ENCODE data around the gene FAM181B.

Gene FAM181B

GRCh38 chr11:82732348-82732733 is 1.3 kb downstream of the FAM181B start:
- H3K4me3 ChIP-seq (ENCODE audit: low read depth, low read length): no peak overlapping the region
- no peak for TF ChIP-seq CTCF (IDR thresholded peaks at IDR 0.05; ENCODE audit: low read depth, low read length)

GRCh38 chr11:82731691-82732277 is 1.9 kb downstream of the FAM181B start:
- no peak for TF ChIP-seq CTCF (IDR thresholded peaks at IDR 0.05; ENCODE audit: low read depth, low read length)
- no peak overlapping the region for H3K4me3 ChIP-seq (ENCODE audit: low read depth, low read length)

GRCh38 chr11:82730754-82731153 is 2.9 kb downstream of the FAM181B start:
- no peak for TF ChIP-seq CTCF (IDR thresholded peaks at IDR 0.05; ENCODE audit: low read depth, low read length)
- no peak overlapping the region for H3K4me3 ChIP-seq (ENCODE audit: low read depth, low read length)

- H3K4me3 ChIP-seq (ENCODE audit: low read depth, low read length): no peak overlapping the region
- no peak for TF ChIP-seq CTCF (IDR thresholded peaks at IDR 0.05; ENCODE audit: low read depth, low read length)
Observed at GRCh38 chr11:82730286-82730685, 3.4 kb downstream of the FAM181B start.

- no peak overlapping the region for H3K4me3 ChIP-seq (ENCODE audit: low read depth, low read length)
- TF ChIP-seq CTCF (IDR thresholded peaks at IDR 0.05; ENCODE audit: low read depth, low read length): no peak
Observed at GRCh38 chr11:82724026-82724425, 9.6 kb downstream of the FAM181B start.

GRCh38 chr11:82722231-82722630 is 11.4 kb downstream of the FAM181B start:
- TF ChIP-seq CTCF (IDR thresholded peaks at IDR 0.05; ENCODE audit: low read depth, low read length): no peak
- H3K4me3 ChIP-seq (ENCODE audit: low read depth, low read length): no peak overlapping the region

- no peak overlapping the region for H3K4me3 ChIP-seq (ENCODE audit: low read depth, low read length)
- no peak for TF ChIP-seq CTCF (IDR thresholded peaks at IDR 0.05; ENCODE audit: low read depth, low read length)
Observed at GRCh38 chr11:82720267-82721065, 13.2 kb downstream of the FAM181B start.

Measured in WI38 (cell line).